Vagina (tissue), 2 donors: ENCODE measurements around the gene ARFRP1. TPM values are rescaled to one million over a fixed set of nuclear protein-coding genes. Genes with fewer than 3 reads are reported as not detected.

Experiments
- DNase-seq, 2 donors: peaks; one replicate each; pipeline ENCODE4 v3.0.0-alpha.2; 2017; ENCODE audit errors: extremely low spot score in 2 of 2
- H3K27ac ChIP-seq: fragments of 200-600 bp; sonication (generic); one replicate; pipeline ENCODE4 v1.5.1; 2019
- H3K27me3 ChIP-seq: fragments of 200-600 bp; sonication (generic); one replicate; pipeline ENCODE4 v1.5.1; 2019
- H3K36me3 ChIP-seq, 2 donors: fragments of 200-600 bp; sonication (generic); one replicate each; pipeline ENCODE4 v1.5.1; 2017 to 2019
- H3K4me1 ChIP-seq: fragments of 200-600 bp; sonication (generic); one replicate; pipeline ENCODE4 v1.5.1; 2019
- H3K4me3 ChIP-seq, 2 donors: fragments of 200-600 bp; sonication (generic); 1 replicate in 1 of 2; 2 replicates in 1 of 2; pipeline ENCODE4 v1.5.1; 2016 to 2019
- H3K9me3 ChIP-seq: fragments of 200-600 bp; sonication (generic); one replicate; pipeline ENCODE4 v1.5.1; 2019
- POLR2A ChIP-seq, 2 donors: fragments of 450-650 bp; IDR thresholded peaks; one replicate each; pipeline ENCODE4 v1.6.1; 2017; ENCODE audit warnings: antibody characterized with exemption in 2 of 2, mild to moderate bottlenecking in 2 of 2, moderate library complexity in 2 of 2
- POLR2AphosphoS5 ChIP-seq, 2 donors: sonication (generic); formaldehyde crosslinking; IDR thresholded peaks; one replicate each; pipeline ENCODE4 v1.9.0; 2017; ENCODE audit warnings: antibody characterized with exemption in 2 of 2, mild to moderate bottlenecking in 2 of 2, low read depth in 1 of 2; ENCODE audit not compliant: insufficient read depth in 1 of 2
- intact Hi-C: fragments of 100-400 bp; cut with DNase I; formaldehyde crosslinking; loops from one replicate; pipeline ENCODE4 v1.15.1; 2023
- total RNA-seq: library from RNA; depleted of rRNA; stranded (reverse); fragments of >200 nt; gene quantifications from one replicate; pipeline ENCODE4 v1.2.3, GENCODE V29; 2016
- TF ChIP-seq, protein P1 (sequence below), 3 experiments: fragments of 450-650 bp in 2 of 3; fragments of 200-600 bp in 1 of 3; sonication (generic) in 1 of 3; IDR thresholded peaks; one replicate each; pipeline ENCODE4 v1.5.1; 2017 to 2019; ENCODE audit warnings: antibody characterized with exemption in 3 of 3, mild to moderate bottlenecking in 2 of 3, moderate library complexity in 2 of 3

Gene ARFRP1
- total RNA-seq, 1 donor from 2014 or later = 30.9 TPM

DNA sequence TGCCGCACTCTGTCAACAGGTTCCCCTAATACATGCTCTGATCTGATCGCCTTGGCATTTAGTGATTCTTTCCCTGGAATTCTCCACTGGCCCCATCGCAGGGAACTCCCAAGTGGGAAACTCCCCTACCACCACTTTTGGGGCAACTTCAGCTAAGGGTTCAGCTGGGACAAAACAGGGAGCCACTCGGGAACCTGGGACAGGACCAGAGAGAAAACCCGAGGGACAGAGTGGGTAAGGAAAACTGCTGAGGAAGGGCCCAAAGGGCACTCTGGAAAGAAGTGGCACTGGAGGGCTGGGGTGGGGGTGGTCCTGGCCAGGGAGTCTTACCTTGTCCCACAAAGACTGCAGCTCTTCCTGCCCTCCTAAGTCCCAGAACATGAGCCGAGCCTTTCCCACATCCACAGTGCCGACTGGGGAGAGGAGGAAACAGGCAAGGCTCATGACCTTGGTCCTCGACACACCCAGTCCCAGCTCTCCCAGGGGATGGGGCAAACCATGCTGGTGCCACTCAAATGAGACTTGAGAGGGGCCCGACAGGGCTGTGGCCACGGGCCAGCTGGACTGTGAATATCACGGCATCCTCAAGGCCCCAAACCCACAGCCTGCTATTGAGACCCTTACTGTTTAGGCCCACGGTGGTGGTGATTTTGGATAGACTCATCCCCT lies 1.6 kb downstream of the ARFRP1 start:
- H3K4me3 ChIP-seq = peak overlapping the region in 1 of 2 donors; percentile 93

DNA sequence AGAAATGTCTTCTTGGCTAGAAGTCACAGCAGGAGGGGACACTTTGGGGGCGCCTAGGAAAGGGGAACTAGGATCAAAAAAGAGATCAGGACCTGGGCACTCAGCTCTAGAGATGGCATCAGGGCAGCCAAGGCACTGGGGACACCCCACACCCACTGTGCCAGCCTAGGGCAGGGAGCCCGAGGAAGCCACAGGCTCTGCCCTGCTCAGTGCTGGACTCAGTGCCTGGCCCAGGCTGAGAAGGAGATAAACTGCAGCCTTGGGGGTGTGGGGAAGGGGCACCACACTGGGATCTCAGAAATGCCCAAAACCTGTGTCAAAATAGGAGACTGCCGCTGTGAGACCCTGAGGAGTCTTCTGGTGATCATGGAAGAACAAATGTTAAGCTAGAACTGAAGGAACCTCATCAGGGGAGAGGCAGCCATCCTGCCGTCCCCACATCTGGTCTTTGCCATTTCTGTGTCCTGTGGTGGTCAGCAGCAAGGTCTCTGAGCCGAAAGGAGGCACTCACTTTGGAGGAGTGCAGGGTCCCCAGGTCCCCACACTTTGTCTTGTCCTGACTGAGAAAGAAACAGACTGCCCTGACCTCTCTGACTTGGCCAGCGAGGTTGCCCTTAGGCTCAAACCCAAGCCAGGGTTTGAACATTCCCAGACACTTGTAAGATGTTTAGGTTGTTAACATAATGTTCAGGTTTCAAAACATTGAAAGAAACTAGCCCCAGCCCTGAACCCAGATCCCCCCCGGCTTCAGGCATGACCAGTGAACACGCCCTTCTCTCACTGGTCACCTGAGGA lies 2.3 kb downstream of the ARFRP1 start:
- no peak overlapping the region for H3K4me3 ChIP-seq
- DNase-seq = no peak
- intact Hi-C loops = no loop called here
- H3K4me1 ChIP-seq = peaks cover 26% of the 10 kb centered on the region
- H3K27ac ChIP-seq = no peak overlapping the region
- H3K36me3 ChIP-seq = peaks cover 0 to 21% of the 10 kb centered on the region in 2 donors
- no peaks in the 10 kb centered on the region for H3K9me3 ChIP-seq
- TF ChIP-seq, protein P1, sequence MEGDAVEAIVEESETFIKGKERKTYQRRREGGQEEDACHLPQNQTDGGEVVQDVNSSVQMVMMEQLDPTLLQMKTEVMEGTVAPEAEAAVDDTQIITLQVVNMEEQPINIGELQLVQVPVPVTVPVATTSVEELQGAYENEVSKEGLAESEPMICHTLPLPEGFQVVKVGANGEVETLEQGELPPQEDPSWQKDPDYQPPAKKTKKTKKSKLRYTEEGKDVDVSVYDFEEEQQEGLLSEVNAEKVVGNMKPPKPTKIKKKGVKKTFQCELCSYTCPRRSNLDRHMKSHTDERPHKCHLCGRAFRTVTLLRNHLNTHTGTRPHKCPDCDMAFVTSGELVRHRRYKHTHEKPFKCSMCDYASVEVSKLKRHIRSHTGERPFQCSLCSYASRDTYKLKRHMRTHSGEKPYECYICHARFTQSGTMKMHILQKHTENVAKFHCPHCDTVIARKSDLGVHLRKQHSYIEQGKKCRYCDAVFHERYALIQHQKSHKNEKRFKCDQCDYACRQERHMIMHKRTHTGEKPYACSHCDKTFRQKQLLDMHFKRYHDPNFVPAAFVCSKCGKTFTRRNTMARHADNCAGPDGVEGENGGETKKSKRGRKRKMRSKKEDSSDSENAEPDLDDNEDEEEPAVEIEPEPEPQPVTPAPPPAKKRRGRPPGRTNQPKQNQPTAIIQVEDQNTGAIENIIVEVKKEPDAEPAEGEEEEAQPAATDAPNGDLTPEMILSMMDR (IDR thresholded peaks at IDR 0.05) = no peak
- TF ChIP-seq POLR2A (IDR thresholded peaks at IDR 0.05) = no peak
- no peak for TF ChIP-seq POLR2AphosphoS5 (IDR thresholded peaks at IDR 0.05; ENCODE audit: insufficient read depth in 1 of 2, low read depth in 1 of 2)
- no peaks in the 10 kb centered on the region for H3K27me3 ChIP-seq

More for the DNA sequence above, 1.6 kb downstream of the ARFRP1 start:
- H3K27ac ChIP-seq = no peak overlapping the region
- H3K27me3 ChIP-seq = no peaks in the 10 kb centered on the region
- H3K4me1 ChIP-seq = peaks cover 26% of the 10 kb centered on the region
- peaks cover 0 to 21% of the 10 kb centered on the region in 2 donors for H3K36me3 ChIP-seq
- no peaks in the 10 kb centered on the region for H3K9me3 ChIP-seq
- DNase-seq = no peak
- intact Hi-C loops = no loop called here
- no peak for TF ChIP-seq POLR2A (IDR thresholded peaks at IDR 0.05)
- no peak for TF ChIP-seq POLR2AphosphoS5 (IDR thresholded peaks at IDR 0.05; ENCODE audit: insufficient read depth in 1 of 2, low read depth in 1 of 2)
- TF ChIP-seq, protein P1 (IDR thresholded peaks at IDR 0.05) = no peak

DNA sequence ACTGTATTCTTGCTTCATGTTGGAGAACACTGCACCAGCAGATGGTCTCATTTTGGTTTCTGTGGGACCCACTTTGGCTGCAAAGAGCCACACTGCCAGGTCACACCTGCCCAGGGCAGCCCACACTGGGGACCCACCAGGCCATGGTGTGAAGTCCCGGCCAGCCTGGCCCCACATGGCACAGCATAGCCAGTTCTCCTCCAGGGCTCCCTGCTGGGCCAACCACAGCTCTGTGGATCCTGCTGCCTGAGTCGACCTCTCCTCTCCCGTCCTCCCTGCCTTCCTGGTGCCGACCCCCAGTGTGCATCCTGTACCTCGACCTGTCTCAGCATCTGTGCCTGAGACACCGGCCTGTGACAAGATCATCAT lies 3.0 kb downstream of the ARFRP1 start:
- no peak for DNase-seq
- Histone ChIP-seq H3K4me3 (no peak overlapping the region), H3K27ac (no peak overlapping the region), H3K27me3 (no peaks in the 10 kb centered on the region), H3K36me3 (peaks cover 0 to 21% of the 10 kb centered on the region in 2 donors), H3K4me1 (peaks cover 28% of the 10 kb centered on the region), H3K9me3 (no peaks in the 10 kb centered on the region)
- TF ChIP-seq POLR2A (IDR thresholded peaks at IDR 0.05) (no peak), POLR2AphosphoS5 (IDR thresholded peaks at IDR 0.05; ENCODE audit: insufficient read depth in 1 of 2, low read depth in 1 of 2) (no peak)
- TF ChIP-seq, protein P1 (IDR thresholded peaks at IDR 0.05) = no peak
- intact Hi-C loops = no loop called here

DNA sequence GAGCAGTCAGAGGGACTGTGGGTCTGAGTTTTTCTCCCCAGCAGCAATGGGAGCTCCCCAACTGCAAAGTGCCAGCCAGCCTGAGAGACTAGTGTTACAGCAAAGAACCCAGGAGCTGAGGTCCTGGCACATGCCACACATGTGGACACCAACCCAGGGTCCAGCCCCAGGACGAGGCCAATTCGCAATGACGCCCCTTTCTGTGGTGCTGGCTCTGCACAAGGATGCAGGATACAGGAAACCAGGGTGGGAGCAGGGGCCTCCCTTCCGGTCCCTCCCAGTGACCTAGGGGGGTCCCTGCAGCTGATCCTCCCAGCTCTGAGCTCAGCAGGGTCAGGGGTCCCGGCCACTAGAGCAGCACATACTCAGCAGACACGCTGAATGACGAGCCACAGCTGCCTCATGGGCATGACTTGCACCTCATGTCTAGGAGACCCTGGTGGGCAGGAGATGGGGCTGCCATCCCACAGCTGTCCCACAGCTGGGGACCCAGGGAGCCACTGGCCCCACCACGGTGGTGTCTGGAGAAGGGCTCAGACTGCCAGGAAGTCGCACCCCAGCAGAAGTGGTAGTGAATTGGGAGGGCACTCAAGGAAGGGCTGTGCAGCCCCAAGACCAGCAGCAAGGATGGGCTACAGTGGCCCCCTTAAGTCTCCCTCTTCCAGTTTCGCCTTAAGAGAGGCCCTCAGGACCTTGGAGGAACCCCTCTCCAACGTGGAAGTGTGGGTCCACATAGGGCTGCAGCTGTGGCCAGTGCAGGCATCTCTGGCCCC lies 3.6 kb downstream of the ARFRP1 start:
- TF ChIP-seq POLR2AphosphoS5 (IDR thresholded peaks at IDR 0.05; ENCODE audit: insufficient read depth in 1 of 2, low read depth in 1 of 2) = no peak
- TF ChIP-seq, protein P1 (IDR thresholded peaks at IDR 0.05) = no peak
- no peak for TF ChIP-seq POLR2A (IDR thresholded peaks at IDR 0.05)
- no peak for DNase-seq
- Histone ChIP-seq H3K4me3 (no peak overlapping the region), H3K27ac (no peak overlapping the region), H3K9me3 (no peaks in the 10 kb centered on the region), H3K36me3 (peaks cover 0 to 21% of the 10 kb centered on the region in 2 donors), H3K27me3 (no peaks in the 10 kb centered on the region), H3K4me1 (peaks cover 30% of the 10 kb centered on the region)
- intact Hi-C loops = no loop called here
